NCI-H2081 treated with DMSO at 0.1 percent for 48 hours (cell line): ENCODE data around the gene NWD2.
"Not testable (repeated sequence)": the region's sequence is repeated elsewhere in the genome, so short reads cannot be mapped to it uniquely, and the experiment has no call there.

Source experiments
- DNase-seq: peaks from one replicate; lab custom pipeline; 2025; lab: John Stamatoyannopoulos, UW

The NWD2 gene, protein sequence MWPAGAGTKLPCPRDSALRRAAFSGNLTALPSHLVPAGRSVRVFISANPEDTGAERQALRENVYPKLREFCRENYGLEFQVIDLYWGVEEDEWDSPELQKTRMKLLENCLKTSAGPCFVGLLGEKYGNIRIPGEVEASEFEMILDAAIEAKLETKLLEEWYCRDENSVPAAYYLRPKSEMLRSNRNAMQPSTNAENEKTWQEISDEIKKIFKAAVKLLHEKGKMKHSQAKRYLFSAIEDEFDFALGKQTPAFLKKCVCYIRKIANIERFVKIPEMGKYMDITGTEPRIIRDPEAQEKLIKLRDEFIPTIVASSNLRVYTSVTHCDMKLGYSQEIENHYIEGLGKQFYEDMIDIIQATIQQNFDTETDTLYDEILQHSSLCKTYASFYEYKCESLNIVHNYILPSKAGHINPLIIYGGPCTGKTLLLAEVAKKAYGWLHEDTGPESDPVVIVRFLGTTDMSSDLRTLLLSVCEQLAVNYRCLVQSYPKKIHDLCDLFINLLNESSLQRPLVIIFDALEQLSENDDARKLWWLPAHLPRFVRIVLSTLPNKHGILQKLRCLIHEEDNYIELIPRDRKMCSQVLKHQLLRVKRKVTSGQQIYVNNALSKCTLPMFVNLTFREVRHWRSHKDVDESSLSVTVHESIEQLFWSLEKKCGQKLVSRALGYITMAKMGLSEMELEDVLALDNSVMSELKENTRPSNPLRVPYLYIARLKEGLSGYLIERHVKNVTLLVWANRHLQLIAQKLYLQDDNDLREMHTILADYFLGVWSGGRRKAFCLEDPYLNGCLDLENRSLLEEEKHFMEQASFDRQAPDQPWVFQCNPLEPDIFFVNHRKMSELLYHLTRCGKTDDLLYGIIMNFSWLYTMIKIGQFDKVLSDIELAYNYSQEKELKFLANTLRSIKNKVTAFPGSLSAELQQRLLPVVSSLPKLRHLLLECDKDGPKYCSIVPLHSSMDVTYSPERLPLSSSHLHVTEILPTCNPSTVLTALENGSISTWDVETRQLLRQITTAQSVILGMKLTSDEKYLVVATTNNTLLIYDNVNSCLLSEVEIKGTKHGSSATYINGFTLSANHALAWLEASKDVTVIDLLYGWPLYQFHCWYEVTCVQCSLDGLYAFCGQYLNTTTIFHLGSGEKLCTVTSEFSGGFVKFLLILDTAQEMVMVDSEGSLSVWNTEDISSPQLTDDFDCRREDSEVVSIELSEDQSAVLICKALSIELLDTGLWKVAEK (N-terminal part only)

DNA sequence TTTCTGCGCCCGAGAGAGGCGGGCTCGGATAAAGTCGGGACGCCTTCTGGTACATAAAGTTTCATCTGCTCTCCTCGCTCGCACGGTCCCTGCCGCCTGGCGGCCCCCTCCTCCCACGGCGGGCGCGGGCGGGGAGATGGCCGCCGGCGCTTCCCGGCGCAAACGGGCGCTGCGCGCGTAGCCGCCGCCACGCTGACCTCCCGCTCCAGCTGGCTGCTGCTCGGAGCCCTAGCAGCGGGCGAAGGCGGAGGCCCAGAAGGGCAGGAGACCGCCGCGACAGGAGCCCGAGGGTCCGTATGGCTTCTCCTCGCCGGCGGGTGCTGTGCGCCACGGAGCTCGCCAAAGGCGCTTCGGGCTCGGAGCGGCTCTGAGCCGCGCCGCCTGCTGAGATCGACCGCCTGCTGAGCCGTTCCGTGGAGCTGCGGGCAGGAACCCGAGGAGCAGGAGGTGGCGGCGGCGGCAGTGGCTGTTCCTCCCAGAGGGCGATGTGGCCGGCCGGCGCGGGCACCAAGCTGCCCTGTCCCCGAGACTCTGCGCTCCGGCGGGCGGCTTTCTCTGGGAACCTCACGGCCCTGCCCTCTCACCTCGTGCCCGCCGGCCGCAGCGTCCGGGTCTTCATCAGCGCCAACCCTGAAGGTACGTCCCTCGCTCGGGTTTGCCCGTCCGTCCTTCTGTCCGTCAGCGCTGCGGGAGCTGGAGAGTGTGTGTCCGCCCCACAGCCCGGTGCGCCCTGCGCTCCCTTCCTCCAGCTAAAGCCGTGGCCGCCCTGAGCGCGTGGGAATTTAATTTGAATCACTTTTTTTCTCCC is at the start of gene NWD2:
Gene NWD2 (plus strand): TSS at position 161 of the 808 bp plus-strand sequence. CDS start 325 bp downstream, at position 486.
- DNase-seq = no peak

GRCh38 chr4:37197899-37198298 is 46.6 kb upstream of the NWD2 start:
- DNase-seq = no peak

- not testable (repeated sequence) for DNase-seq
Measured at GRCh38 chr4:37204740-37205139, 39.8 kb upstream of the NWD2 start.

- no peak for DNase-seq
Measured at GRCh38 chr4:37216209-37216608, 28.3 kb upstream of the NWD2 start.

DNA sequence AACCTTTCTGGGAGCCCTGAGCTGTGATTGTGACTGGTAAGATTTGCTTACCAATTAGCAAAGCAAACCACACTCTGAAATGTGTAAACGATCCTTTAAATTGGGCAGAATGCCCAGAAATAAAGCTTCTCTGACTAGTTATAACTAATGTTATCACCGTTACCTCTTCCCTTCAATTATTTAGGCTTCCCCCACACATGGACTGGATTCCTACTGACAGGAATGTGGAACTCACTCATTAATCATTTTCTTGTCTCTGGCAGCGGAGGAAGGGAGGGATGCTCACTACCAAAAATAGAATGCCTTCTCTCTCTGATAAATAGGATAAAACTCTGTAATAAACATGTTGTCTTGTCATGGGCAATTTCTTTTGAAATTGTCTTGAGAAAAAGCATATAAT is 25.3 kb upstream of the NWD2 start:
- DNase-seq = peak; percentile 85

DNA sequence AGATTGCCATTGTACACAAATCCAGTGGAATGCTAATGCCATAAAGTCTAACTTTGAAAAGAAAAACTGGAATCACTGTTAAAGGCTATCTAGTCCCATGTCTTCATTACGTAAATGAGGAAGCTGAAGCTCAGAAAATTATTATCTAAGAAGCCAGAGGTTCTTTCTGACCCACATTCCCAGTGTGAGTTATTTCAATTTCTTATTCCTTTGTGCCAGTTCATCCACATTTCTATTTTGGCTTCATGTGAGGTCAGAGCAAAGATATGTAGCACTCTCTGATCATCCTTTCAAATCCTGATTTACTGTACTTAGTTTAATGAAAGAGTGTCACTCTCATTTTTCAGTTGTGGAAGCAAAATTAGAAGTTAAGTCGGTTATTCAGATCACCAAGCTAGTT is 24.6 kb upstream of the NWD2 start:
- DNase-seq = no peak

DNA sequence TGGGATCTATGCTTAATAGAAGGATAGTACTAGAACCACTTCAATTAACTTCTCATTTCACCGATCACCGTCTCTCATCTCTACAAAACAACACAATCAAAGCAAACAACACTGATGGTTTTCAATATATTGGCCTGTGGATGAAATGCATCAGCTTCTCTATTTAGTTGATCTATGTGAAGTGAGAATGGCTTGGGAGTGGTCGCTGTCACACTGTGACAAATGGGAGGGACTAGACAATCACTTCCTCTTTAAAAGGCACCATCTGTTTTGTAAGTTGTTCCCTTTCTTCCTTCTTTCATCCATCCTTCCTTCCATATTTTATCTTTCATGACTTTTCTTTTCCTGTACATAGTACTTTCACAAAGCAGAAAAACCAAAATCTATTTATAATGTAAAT is 23.9 kb upstream of the NWD2 start:
- no peak for DNase-seq

DNA sequence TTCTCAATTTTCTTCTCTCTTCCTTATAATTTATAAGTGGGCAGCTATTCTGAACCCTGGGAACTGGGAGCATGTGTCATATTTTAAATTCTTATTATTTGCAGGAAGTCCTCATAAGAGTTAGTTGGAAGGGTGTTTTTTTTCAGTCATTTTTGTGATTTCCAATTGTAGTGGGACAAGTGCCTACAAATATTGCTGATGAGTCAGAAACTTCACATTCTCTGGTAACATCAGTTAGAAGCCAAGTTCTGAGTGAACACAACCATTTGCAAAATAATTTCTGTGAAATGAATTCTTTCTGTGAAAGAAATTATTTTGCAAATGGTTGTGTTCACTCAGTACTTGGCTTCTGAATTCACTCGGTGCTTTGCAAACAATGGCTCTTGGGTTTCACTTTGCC is 20.8 kb upstream of the NWD2 start:
- no peak for DNase-seq

GRCh38 chr4:37224854-37225253 is 19.7 kb upstream of the NWD2 start:
- no peak for DNase-seq

DNA sequence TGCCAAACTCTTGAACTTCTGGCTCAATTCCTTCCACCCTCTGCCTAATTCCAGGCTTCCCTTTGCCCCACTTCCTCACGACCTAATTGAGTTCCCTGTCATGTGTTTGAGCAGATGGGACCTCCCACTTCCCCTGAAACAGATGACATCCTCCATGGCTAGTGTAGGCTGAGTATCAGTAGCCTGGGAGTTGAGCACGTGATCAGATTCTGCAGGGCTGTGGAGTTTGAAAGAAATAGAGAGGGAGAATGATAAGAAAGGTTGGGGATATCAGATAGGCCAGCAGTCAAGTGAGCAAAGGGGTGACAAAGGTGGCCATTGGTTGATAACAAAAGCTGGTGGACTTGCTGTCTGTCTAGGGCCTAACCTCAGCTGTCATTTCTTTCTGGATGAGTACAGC is 18.8 kb upstream of the NWD2 start:
- DNase-seq = no peak

DNA sequence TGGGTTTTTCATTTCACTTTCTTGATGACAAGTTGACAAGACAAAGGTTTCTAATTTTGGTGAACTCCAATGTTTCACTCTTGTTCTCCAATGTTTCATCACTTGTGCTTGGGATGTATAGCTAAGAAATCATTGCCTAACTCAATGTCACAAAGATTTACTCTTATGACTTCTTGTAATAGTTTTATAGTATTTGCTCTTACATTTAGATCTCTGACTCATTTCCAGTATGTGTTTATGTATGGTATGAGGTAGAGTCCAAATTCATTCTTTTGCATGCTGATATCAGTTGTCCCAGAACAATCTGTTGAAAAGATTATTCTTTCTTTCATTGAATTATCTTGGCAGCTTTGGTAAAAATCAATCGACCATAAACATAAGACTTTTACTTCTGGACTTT is 12.2 kb upstream of the NWD2 start:
- DNase-seq = no peak

DNA sequence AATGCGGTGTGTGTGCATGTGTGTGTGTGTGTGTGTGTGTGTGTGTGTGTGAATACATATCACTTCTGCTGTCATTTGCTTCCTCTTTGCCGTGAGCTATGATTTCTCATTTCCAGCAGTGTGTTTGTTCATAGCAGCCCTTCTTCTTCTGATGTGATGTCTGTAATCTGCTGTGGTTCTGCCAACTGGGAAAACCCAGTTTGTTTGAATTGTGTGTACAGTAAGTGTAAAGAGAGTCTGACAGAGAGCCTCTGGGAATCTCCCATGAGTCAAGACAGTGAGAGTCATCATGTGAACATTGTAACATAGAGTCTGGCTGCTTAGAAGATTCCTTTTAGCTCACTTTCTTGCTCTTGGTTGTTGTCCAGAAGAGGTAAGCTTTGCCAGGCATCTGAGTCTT is 8.4 kb upstream of the NWD2 start:
- DNase-seq = no peak

DNA sequence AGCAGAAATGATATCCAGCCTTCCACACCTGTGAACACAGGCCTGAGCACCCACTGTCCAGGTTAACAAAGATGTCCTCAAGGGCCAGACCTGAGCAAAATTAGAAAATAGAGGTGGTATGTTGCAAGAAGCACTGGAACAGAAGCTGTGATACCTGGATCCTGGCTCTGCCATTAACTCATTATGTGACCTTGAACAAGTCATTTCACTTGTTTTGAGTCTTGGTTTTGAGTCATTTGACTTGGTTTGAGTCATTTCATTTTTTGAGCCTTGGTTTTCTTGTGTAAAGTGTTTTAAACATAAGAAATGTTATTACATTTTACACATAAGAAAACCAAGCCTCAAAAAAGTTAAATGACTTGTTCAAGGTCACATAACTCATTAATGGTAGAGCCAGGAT is 2.9 kb upstream of the NWD2 start:
- no peak for DNase-seq

DNA sequence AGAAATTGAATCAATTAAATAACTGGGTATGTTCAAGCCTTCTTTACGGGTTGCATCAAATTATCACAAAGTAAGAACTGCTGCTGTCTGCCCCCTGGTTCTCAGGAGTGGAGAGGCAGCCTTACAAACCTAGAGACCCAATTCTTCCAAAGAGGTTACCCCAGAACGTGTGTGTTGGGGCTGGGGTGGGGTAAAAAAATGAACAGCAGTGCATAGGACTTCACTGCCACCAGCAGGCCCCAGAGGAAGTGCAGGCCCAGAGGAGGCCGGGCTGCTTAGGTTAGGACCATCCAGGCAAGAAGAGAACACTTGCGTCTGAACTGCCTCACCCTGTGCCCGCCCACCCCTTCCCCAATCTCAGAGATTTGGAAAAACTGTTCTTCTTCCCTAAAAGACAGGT is 1.5 kb upstream of the NWD2 start:
- DNase-seq = no peak

GRCh38 chr4:37243722-37244582 is 591 bp upstream of the NWD2 start:
- DNase-seq = no peak

GRCh38 chr4:37245391-37245954 is 930 bp downstream of the NWD2 start:
- no peak for DNase-seq

GRCh38 chr4:37246891-37247290 is 2.3 kb downstream of the NWD2 start:
- no peak for DNase-seq

- DNase-seq = no peak
Measured at GRCh38 chr4:37258221-37258620, 13.7 kb downstream of the NWD2 start.

DNA sequence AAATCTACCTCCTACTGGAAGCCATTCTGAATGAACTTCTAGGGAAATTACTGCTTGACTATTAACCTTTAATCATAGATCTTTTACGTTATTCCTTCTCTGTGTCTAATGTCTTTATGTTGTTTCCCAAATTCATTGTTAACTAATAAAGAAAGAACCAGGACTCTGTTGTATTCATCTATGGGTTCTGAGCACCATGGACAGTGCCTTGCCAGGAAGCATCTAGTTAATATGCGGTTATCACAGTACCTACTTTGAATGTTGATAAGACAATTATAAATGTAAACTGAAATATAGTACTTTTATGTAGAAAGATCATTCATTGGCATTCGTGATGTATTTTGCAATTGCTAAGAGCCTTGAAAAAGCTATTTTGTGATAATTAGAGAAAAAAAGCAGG is 23.8 kb downstream of the NWD2 start:
- no peak for DNase-seq

GRCh38 chr4:37279121-37279520 is 34.6 kb downstream of the NWD2 start:
- no peak for DNase-seq
